HuH-7.5 (cell line): ENCODE measurements around the gene RUNX3.
"Not testable (repeated sequence)": the region's sequence is repeated elsewhere in the genome, so short reads cannot be mapped to it uniquely, and the experiment has no call there.

Source experiments
- DNase-seq: peaks from one replicate; pipeline ENCODE4 v3.0.0; 2011; ENCODE audit warnings: low spot score

The RUNX3 gene

GRCh38 chr1:24930260-24931145, at the start of gene RUNX3:
TSS of gene RUNX3 (minus strand) at chr1:24930276. CDS start at chr1:24929868, 408 bp downstream.
- no peak for DNase-seq

DNA sequence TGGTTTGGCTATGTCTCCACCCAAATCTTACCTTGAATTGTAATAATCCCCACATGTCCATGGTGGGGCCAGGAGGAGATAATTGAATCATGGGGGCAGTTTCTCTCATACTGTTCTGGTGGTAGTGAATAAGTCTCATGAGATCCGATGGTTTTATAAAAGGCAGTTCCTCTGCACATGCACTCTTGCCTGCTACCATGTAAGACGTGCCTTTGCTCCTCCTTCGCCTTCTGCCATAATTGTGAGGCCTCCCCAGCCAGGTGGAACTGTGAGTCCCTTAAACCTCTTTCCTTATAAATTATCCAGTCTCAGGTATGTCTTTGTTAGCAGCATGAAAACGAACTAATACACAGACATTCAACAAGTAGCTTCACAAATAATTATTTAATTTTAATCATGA, 49.2 kb upstream of the RUNX3 start:
- DNase-seq, result not testable (repeated sequence)

DNA sequence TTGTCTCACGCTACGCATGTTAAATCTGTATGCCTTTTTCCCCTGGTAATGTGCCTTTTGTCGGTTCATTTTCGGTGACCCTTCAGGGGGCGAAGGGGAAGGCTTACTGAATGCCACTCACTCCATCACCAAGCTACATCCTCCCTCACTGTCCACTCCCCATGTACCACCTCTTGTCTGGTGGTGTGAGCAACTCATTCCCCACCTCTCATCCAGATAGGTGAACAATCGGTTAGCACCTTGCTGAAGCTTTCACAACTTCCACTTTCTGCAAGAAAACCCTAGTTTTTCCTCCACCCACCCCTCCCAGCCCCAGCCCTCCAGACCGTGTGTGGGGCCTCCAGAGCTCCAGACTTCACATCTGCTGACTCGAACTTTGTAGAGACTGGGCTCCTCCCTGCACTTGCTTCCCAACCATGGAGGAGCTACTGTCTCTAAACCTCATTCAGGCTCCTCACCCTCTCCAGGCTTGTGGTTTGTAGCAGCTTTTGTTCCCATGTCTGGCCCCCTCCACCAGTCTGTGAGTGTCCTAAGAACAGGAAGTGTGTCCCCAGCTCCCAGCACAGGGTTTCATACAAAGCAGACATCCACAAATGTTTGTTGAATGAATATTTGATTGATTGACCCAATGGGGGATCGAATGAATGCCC, 48.4 kb upstream of the RUNX3 start:
- no peak for DNase-seq

DNA sequence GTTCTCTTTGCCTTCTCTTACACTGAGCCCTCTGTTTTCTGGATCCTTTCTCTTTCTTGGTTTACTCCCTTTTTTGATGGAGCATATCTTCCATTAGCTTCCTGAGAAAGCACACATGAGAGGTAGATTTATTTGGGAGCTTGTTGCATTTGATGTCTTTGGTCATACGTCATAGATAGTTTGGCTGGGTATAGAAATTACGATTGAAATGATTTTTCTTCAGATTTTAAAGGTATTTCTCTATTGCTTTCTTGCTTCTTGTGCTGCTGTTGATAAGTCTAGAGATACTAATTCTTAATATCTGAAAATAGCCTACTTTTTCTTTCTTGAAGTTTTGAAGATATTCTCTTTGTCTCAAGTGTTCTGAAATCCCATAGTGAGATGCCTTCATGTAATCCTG, 45.3 kb upstream of the RUNX3 start:
- DNase-seq, result no peak

DNA sequence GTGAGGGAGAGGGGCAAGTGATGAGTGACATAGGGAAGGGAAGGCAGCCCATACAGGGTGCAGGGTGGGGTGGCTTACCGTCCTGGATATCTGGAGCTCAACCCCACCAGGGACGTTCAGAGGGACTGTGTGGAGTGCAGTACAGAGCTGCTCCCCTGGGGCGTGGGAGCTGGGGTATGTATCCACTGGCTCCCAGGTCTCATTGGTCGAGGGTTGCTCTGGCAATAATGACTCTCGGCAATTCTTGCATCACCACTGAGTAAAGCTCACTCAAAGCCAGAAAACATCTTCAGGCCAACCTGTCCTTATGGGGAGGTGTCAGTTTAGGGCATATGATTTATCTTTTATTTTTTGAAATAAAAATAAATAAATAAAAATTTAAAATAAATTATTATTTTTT, 43.2 kb upstream of the RUNX3 start:
- no peak for DNase-seq

DNA sequence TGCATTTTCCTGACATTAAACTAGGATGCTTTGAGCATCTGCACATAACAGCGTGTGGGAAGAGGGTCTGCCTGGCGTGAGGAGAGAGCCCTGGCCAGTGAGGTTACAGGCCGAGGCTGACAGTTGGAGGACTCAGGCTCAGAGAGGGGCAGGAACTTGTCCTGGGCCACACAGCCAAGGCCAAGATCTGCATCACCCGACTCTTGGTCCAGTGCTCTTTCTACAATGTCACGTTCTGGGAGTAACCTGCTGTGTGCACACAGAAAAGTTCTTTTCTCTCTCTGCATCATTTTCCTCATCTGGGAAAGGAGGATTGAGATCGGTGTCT, 42.8 kb upstream of the RUNX3 start:
- no peak for DNase-seq

GRCh38 chr1:24972221-24972914, 42.3 kb upstream of the RUNX3 start:
- no peak for DNase-seq

DNA sequence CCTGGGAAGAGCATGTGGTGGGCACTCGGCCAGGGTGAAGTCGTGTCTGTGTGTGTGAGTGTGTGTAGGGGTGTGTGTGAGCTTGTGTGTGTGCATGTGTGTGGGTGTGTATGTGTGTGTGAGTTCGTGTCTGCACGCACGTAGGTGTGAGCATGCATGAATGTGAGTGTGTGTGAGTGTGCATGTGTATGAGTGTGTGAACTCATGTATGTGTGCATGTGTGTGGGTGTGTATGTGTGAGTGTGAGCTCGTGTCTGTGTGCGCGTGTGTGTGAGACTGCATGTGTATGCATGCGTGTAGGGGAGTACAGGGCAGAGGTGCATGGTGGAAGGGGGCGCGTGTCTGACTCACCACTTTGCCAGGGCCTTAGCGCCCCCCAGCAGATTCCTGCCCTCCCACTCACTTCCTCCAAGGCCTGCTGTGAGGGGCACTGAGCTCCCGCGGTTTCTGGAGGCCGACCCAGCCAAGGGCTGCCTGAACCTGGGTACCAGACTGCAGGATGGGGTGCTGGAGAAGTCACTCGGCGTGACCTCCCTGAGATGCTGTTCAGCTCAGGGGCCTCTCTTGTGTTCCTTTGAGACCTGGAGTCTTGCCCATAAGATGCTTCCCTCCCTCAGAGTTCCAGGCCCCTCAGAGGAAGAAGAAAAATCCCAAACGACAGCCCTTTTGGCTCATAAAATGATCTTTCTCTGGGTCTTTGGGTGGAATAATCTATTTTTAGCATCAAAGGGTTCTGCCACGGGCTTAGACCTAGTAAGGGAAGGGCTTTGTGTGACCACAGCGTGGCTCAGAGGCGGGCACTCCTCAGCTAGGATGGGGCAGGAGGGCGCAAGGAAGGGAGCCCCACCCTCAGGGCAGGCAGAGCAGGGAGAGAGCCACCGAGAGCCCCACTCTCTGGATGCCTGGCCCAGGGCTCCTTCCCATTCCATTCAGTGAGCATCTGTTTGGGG, 41.1 kb upstream of the RUNX3 start:
- no peak for DNase-seq

DNA sequence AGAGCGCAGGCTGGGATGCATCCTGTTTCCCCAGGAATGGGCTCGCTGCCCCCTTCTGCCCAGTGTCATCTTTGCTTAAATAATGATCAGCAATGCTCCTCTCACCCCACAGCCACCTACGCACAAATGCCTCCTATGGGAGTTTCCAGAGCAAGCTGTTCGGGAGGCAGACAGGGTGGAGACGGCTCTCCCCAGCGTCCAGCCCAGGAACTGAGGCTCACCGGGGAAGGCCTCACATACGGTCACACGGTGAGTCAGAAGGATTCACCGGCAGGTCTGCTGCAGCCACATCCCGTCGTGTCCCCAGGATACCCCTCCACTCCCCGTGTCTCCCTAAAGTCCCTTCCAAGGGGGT, 40.3 kb upstream of the RUNX3 start:
- no peak for DNase-seq

- DNase-seq, result no peak
Measured at GRCh38 chr1:24969596-24970398, 39.7 kb upstream of the RUNX3 start.

GRCh38 chr1:24968941-24969585, 39.0 kb upstream of the RUNX3 start:
- DNase-seq, result no peak

- DNase-seq, result no peak
Measured at GRCh38 chr1:24967962-24968361, 37.9 kb upstream of the RUNX3 start.

DNA sequence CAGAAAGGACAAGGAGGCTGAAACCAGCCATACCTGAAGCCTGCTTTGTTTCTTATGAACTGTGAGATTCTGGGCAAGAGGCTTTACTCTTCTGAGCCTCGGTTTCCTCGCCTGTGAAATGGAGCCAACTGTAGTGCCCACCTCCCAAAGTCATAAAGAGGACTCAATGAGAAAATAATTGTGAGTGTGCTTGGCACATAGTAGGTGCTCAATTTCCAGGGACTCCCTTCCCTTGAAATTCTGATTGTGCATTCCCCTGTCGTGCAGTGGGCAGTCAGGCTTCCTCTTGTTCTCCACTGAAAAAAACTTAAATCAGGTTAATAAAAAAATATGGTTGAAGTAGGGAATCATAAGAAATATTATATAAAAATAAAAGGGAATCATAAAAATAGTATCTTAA, 37.5 kb upstream of the RUNX3 start:
- DNase-seq, result no peak

GRCh38 chr1:24966724-24967346, 36.8 kb upstream of the RUNX3 start:
- no peak for DNase-seq

DNA sequence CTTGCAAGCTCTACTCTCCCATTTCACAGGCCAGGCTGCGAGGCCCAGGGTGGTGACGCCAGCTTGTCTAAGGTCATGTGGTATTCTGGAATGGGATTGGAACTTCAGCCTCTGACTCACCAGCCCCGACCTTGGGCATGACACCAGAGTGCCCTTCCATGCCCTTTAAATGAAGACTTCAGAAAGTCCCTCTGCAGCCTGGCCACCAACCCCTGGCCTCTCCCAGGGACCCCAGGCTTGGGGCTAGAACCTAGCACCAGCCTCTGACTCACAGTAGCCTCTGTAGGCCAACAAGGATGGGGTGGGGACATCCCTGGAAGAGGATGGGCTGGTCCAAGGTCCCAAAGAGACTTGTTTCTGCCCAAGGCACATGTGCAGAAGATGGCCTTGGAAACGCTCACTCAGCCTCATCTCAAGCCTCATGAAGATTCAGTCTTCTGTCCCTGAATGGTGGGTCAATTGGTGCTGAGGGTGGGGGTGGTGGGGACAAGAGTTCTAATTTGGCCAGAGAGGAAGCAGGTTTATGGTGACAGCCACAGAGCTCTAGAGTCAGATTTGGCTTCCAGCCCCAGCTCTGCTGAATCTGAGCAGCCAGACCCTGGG, 36.1 kb upstream of the RUNX3 start:
- DNase-seq, result no peak

- no peak for DNase-seq
Measured at GRCh38 chr1:24965571-24965930, 35.5 kb upstream of the RUNX3 start.

DNA sequence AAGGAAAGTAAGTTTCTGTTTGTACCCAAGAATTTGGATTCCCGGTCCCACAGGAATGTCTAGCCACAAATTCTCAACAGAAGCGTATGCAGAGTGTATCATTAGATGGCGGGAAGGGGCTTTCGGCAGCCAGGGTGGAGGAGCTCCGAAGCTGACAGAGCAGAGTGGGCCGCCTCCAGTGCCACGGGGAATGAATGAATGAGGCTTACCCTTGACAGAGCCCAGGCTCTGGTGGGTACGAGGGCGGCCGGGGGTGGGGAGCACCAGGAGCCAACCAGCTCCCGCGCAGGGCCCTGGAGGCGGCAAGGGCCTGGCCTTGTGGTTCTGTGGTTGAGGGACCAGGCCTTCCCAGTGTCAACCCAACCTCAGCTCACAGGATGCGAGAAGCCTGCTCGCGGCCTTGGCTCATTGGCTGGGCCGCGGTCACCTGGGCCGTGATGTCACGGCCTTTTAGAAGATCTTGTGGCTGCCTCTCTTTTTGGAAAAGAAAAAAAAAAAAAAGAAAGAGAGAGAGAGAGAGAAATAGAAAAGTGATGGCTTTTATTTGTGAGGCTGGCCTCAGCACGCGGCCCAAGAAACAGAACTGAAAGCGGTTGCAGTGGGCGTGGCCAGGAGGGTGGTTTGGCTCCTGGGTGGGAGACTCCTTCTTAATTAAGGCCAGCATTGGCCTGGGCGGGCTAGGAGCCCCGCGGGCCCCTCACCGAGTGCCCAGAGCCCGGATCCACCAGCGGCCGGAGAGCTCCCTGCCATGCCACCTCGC, 34.9 kb upstream of the RUNX3 start:
- DNase-seq, result no peak

DNA sequence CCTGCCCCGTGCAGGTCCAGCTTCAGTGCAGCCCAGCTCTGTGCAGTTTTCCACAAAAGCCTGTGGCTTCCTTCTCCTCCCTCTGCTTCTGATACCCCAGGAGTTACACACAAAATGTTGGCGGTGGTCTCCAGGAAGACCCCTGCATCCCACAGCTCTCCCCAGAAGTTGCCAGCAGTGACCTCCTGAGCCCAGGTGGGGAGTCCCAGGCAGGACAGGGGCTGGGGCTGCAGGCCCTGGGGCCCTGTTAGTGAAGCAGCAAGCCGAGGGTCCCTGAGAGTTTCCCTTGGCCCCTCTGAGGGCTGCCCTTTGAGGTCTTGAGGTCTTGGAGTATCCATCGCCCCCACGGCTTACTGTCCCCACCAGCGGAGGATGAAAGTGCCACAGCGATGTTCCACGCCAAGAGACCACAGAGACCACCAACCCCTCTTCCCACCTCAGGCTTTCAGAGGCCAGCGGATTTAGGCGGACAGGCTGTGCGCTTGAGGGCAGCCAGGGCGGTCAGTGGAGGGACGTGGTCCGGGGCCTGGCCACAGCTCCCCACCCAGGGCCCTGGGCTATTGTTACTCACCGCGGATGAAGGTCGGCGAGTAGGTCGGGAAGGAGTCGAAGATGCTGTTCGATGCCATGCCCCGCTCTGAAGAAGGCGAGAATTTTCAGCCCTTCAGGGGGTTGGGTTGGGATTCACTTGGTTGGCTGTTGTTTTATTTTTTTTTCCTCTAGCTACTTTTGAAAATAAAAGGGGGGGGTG, 34.0 kb upstream of the RUNX3 start:
- no peak for DNase-seq
